ENCODE measurements around the gene OR52H1. TPM values are rescaled to one million over a fixed set of nuclear protein-coding genes. Genes with fewer than 3 reads are reported as not detected.
A peak's percentile ranks its signal among the peaks of the same experiment; 100 is the strongest.

Gene OR52H1
- total and polyA plus RNA-seq, 2 of the 4 experiments (the other 2 are of a cell fraction): 0.18 TPM; not detected in 1

DNA sequence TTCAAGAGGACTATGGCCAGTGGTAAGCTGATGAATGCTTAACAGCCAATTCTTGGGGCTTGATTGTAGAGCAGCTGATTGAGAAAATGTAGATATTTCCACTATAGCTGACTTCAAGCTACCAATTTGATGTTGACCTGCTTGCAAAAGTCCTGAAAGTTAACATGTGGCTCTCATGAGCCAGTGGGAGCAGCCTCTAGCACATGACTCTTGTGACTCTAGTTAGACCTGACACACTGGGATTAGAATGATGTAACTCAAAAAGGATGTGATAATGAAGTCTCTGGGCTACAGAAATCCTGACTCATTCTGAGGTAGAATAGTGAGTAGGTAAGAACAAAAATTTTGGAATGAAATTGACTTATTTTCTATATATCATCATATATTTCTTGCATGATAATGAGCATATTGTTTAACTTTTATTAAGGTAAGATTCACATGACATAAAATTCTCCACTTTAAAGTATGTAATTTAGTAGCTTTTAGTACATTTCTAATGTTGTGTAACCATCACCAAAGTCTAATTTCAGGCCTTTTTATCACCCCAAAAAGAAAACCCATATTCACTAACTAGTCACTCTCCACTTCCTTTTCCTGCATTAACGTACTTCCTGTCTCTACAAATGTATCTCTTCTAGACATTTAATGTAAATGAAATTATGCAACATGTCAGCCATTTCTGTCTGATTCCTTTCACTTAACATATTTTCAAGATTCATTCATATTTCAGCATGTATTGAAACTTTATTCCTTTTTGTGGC lies 16.1 kb upstream of the OR52H1 start:
- Histone ChIP-seq H3K9ac (ENCODE audit: low read depth, low read length) (no peak overlapping the region), H3K14ac (replicated peaks; ENCODE audit: low read depth, low read length) (no peak overlapping the region), H2BK5ac (ENCODE audit: low read depth, low read length, poor library complexity, severe bottlenecking) (no peak overlapping the region), H3K4me1 (ENCODE audit: control insufficient read depth, insufficient read depth, low read length) (no peaks in the 10 kb centered on the region), H3K9me1 (ENCODE audit: insufficient read depth, low read length) (no peaks in the 10 kb centered on the region), H2AFZ (replicated peaks; ENCODE audit: low read length, poor library complexity) (peak overlapping the region; percentile 65), H3K23ac (ENCODE audit: low read depth, low read length) (no peak overlapping the region), H4K5ac (ENCODE audit: low read depth, low read length) (no peak overlapping the region), H2AK9ac (replicated peaks; ENCODE audit: low read depth, low read length, poor library complexity) (no peak overlapping the region), H3K27ac (ENCODE audit: insufficient read depth, low read length) (no peak overlapping the region), H3K9me3 (ENCODE audit: control insufficient read depth, insufficient read depth, low read length) (no peaks in the 10 kb centered on the region), H2BK20ac (ENCODE audit: low read depth, low read length) (no peak overlapping the region), H3K4me3 (ENCODE audit: insufficient read depth, low read depth, low read length) (no peak overlapping the region), H3K4ac (ENCODE audit: low read depth, low read length) (no peak overlapping the region), H4K8ac (ENCODE audit: low read depth in 2 of 2, low read length in 2 of 2) (no peak overlapping the region), H2AK5ac (ENCODE audit: low read depth, low read length) (no peak overlapping the region), H3K18ac (ENCODE audit: low read depth, low read length) (no peak overlapping the region), H3K27me3 (ENCODE audit: control insufficient read depth, insufficient read depth, low read length) (no peaks in the 10 kb centered on the region), H3K79me1 (ENCODE audit: low read depth in 1 of 2, low read length in 2 of 2) (no peaks in the 10 kb centered on the region), H4K91ac (ENCODE audit: insufficient read depth, low read depth, low read length) (no peak overlapping the region), H3K36me3 (ENCODE audit: control insufficient read depth, insufficient read depth, low read length) (no peaks in the 10 kb centered on the region), H2BK15ac (ENCODE audit: low read depth, low read length) (no peak overlapping the region), H4K20me1 (ENCODE audit: insufficient read depth, low read length) (no peaks in the 10 kb centered on the region), H2BK120ac (ENCODE audit: low read depth, low read length) (no peak overlapping the region), H3K4me2 (ENCODE audit: low read depth, low read length) (no peak overlapping the region), H3K56ac (ENCODE audit: extremely low read depth, insufficient read depth, low read length) (no peak overlapping the region)
- dilution Hi-C loops (cut with HindIII; ENCODE audit: low sequenced_read_pairs, unreplicated experiment) (no loop called here), intact Hi-C loops (cut with micrococcal nuclease) (no loop called here), in situ Hi-C loops (cut with MboI; ENCODE audit: low sequenced_read_pairs) (no loop called here)
- TF ChIP-seq, protein P1, sequence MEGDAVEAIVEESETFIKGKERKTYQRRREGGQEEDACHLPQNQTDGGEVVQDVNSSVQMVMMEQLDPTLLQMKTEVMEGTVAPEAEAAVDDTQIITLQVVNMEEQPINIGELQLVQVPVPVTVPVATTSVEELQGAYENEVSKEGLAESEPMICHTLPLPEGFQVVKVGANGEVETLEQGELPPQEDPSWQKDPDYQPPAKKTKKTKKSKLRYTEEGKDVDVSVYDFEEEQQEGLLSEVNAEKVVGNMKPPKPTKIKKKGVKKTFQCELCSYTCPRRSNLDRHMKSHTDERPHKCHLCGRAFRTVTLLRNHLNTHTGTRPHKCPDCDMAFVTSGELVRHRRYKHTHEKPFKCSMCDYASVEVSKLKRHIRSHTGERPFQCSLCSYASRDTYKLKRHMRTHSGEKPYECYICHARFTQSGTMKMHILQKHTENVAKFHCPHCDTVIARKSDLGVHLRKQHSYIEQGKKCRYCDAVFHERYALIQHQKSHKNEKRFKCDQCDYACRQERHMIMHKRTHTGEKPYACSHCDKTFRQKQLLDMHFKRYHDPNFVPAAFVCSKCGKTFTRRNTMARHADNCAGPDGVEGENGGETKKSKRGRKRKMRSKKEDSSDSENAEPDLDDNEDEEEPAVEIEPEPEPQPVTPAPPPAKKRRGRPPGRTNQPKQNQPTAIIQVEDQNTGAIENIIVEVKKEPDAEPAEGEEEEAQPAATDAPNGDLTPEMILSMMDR (conservative IDR thresholded peaks at IDR 0.05; ENCODE audit: low read depth, low read length): no peak
- TF ChIP-seq MAZ (IDR thresholded peaks at IDR 0.05; ENCODE audit: borderline replicate concordance, low read depth, low read length) (no peak), NFE2L2 (IDR thresholded peaks at IDR 0.05; ENCODE audit: low read depth, low read length) (no peak), CHD1 (IDR thresholded peaks at IDR 0.05; ENCODE audit: low read depth, low read length) (no peak), CEBPB (IDR thresholded peaks at IDR 0.05; ENCODE audit: low read depth, low read length) (no peak)
- TF ChIP-seq, protein P2, sequence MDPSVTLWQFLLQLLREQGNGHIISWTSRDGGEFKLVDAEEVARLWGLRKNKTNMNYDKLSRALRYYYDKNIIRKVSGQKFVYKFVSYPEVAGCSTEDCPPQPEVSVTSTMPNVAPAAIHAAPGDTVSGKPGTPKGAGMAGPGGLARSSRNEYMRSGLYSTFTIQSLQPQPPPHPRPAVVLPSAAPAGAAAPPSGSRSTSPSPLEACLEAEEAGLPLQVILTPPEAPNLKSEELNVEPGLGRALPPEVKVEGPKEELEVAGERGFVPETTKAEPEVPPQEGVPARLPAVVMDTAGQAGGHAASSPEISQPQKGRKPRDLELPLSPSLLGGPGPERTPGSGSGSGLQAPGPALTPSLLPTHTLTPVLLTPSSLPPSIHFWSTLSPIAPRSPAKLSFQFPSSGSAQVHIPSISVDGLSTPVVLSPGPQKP (IDR thresholded peaks at IDR 0.05; ENCODE audit: borderline replicate concordance, low read depth, low read length): no peak
- DNase-seq: peak; percentile 29
- BruUV-seq (replicated peaks): no TSS peak
- ATAC-seq (ENCODE audit: low read depth): no peak
- WGBS, 2 experiments (ENCODE audit: extremely low coverage in 2 of 2, insufficient read length in 1 of 2): no CpG with 5 or more reads among the region's 1 CpG
- ChIA-PET POLR2A (ENCODE audit: unreplicated experiment) (no interaction called here), CTCF (interaction anchor here (0.6 kb wide), 1 partner anchor 132 kb away, joined by 4 read pairs; no protein-coding TSS in a partner anchor)

Measured in IMR-90 (cell line).